Gastrocnemius medialis (tissue), 4 donors: Measurements from ENCODE around the gene ROBO2.

Experiments
- POLR2A ChIP-seq, 2 donors: fragments of 450-650 bp; IDR thresholded peaks; one replicate each; pipeline ENCODE4 v1.6.1; 2017; ENCODE audit warnings: antibody characterized with exemption in 2 of 2, mild to moderate bottlenecking in 2 of 2, moderate library complexity in 2 of 2
- TF ChIP-seq, protein P1 (sequence below), 5 experiments: fragments of 450-650 bp in 3 of 5; fragments of 200-600 bp in 2 of 5; sonication (generic) in 2 of 5; IDR thresholded peaks in 4 of 5; conservative IDR thresholded peaks in 1 of 5; 1 replicate in 4 of 5; 2 replicates in 1 of 5; pipeline ENCODE4 v1.5.1; 2016 to 2019; ENCODE audit warnings: antibody characterized with exemption in 5 of 5, mild to moderate bottlenecking in 3 of 5, moderate library complexity in 3 of 5

DNA sequence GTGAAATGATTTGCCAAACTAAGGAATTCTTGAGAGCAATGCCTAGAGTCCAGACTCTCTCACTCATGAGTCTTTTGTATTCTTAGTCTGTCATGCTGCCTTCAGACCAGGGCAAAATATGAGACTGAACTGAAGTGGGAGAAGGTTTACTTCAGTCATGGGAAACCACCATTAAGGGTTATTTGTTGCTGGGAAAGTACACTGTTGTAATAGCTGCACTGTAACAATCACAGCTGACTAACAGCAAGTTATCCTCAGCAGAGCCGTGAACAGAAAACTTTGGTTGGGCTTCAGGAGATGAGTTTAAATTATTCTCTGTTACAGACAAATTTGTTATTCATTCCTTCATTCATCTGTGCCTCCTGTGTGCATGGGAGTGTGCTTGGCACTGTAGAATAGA lies 258.5 kb downstream of the ROBO2 start:
- TF ChIP-seq POLR2A (IDR thresholded peaks at IDR 0.05), result no peak
- TF ChIP-seq, protein P1, sequence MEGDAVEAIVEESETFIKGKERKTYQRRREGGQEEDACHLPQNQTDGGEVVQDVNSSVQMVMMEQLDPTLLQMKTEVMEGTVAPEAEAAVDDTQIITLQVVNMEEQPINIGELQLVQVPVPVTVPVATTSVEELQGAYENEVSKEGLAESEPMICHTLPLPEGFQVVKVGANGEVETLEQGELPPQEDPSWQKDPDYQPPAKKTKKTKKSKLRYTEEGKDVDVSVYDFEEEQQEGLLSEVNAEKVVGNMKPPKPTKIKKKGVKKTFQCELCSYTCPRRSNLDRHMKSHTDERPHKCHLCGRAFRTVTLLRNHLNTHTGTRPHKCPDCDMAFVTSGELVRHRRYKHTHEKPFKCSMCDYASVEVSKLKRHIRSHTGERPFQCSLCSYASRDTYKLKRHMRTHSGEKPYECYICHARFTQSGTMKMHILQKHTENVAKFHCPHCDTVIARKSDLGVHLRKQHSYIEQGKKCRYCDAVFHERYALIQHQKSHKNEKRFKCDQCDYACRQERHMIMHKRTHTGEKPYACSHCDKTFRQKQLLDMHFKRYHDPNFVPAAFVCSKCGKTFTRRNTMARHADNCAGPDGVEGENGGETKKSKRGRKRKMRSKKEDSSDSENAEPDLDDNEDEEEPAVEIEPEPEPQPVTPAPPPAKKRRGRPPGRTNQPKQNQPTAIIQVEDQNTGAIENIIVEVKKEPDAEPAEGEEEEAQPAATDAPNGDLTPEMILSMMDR (IDR thresholded peaks at IDR 0.05 in 4 of 5, conservative IDR thresholded peaks at IDR 0.05 in 1 of 5), result no peak
